Spleen (tissue), 7 donors: Measurements from ENCODE around the gene FBXW8.

Experiments used
- CTCF ChIP-seq, 11 experiments: fragments of 200-600 bp in 7 of 11; fragments of 450-650 bp in 4 of 11; sonication (generic) in 4 of 11; IDR thresholded peaks in 8 of 11; conservative IDR thresholded peaks in 3 of 11; 1 replicate in 7 of 11; 2 replicates in 4 of 11; pipeline versions ENCODE4 v1.4.0 to v1.8.0; 2016 to 2021; ENCODE audit warnings: antibody characterized with exemption in 11 of 11, inconsistent platforms in 4 of 11, mild to moderate bottlenecking in 1 of 11
- POLR2A ChIP-seq, 3 donors: fragments of 450-650 bp; IDR thresholded peaks; one replicate each; pipeline ENCODE4 v1.5.1; 2017; ENCODE audit warnings: antibody characterized with exemption in 3 of 3, mild to moderate bottlenecking in 1 of 3
- donor health status: DM: no; HTN: no; CAD: no; lungs with moderate emphysema.
- donor health status: DM: no; HTN: no; CAD: no.
- donor health status: DM: no; HTN: no; CAD: no.

DNA sequence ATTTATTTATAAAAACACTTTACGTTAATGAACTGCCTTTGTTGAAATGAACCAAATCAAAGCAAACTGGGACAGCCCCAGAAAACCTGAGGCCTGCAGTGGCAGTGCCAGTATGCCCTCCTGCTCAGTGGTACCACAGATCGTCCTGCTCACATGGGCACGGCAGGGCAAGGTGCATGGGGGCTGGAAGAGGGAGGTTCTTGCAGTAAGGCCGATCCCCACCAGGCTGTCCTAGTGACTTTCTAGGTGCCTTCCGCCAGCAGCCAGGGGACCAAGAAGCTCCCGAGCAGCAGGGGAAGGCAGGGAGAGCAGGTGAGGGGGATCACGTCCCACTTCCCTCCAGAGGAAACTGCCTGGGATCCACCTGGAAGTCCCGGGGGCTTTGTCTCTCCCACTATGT is 124.5 kb downstream of the FBXW8 start:
- no peak for TF ChIP-seq CTCF (IDR thresholded peaks at IDR 0.05 in 8 of 11, conservative IDR thresholded peaks at IDR 0.05 in 3 of 11)
- TF ChIP-seq POLR2A (IDR thresholded peaks at IDR 0.05) = no peak
